VCaP (cell line): ENCODE results near the gene SPAG9.

Experiments
- H3K27ac ChIP-seq: fragments of 450-650 bp; 2 replicates; pipeline ENCODE4 v1.5.1; 2017
- CTCF ChIP-seq: fragments of 450-650 bp; conservative IDR thresholded peaks from 2 replicates; pipeline ENCODE4 v1.5.1; 2017; ENCODE audit warnings: mild to moderate bottlenecking, moderate library complexity

Gene SPAG9

GRCh38 chr17:50973557-50974494, 146.8 kb downstream of the SPAG9 start:
- peak overlapping the region; percentile 81 for H3K27ac ChIP-seq
- TF ChIP-seq CTCF: no peak

- TF ChIP-seq CTCF: no peak
- no peak overlapping the region for H3K27ac ChIP-seq
These were observed 148.1 kb downstream of the SPAG9 start for GRCh38 chr17:50972577-50972976.

- TF ChIP-seq CTCF: no peak
- no peak overlapping the region for H3K27ac ChIP-seq
These were observed 152.9 kb downstream of the SPAG9 start for GRCh38 chr17:50967795-50968194.

GRCh38 chr17:50966163-50966666, 154.5 kb downstream of the SPAG9 start:
- H3K27ac ChIP-seq: no peak overlapping the region
- TF ChIP-seq CTCF: no peak

- TF ChIP-seq CTCF: no peak
- no peak overlapping the region for H3K27ac ChIP-seq
These were observed 157.5 kb downstream of the SPAG9 start for GRCh38 chr17:50963139-50963538.

GRCh38 chr17:50961282-50962220, 159.1 kb downstream of the SPAG9 start:
- peak overlapping the region; percentile 69 for H3K27ac ChIP-seq
- TF ChIP-seq CTCF: no peak

GRCh38 chr17:50959341-50959740, 161.3 kb downstream of the SPAG9 start:
- H3K27ac ChIP-seq: no peak overlapping the region
- no peak for TF ChIP-seq CTCF
